Neural progenitor cell (in vitro differentiated cells): ENCODE data around the gene EPHA2. TPM values are rescaled to one million over a fixed set of nuclear protein-coding genes. Genes with fewer than 3 reads are reported as not detected.
A peak's percentile ranks its signal among the peaks of the same experiment; 100 is the strongest.

Source experiments
- DNase-seq: peaks from one replicate; pipeline ENCODE4 v3.0.0-alpha.2; 2016; ENCODE audit warnings: low spot score
- H2AFZ ChIP-seq: fragments of 200-600 bp; sonication (generic); replicated peaks from 2 replicates; pipeline ENCODE4 v1.6.1; 2016; ENCODE audit warnings: antibody characterized with exemption
- H3F3A ChIP-seq: fragments of 200-600 bp; sonication (generic); 2 replicates; pipeline ENCODE4 v1.6.1; 2016; ENCODE audit warnings: antibody characterized with exemption, low read depth
- H3K27ac ChIP-seq: fragments of 200-600 bp; sonication (generic); 2 replicates; pipeline ENCODE4 v1.5.1; 2016; ENCODE audit warnings: mild to moderate bottlenecking
- H3K27me3 ChIP-seq: fragments of 200-600 bp; sonication (generic); 2 replicates; pipeline ENCODE4 v1.6.1; 2016; ENCODE audit warnings: mild to moderate bottlenecking, moderate library complexity
- H3K36me3 ChIP-seq: fragments of 200-600 bp; sonication (generic); 2 replicates; pipeline ENCODE4 v1.5.1; 2016
- H3K4me1 ChIP-seq: fragments of 200-600 bp; sonication (generic); 2 replicates; pipeline ENCODE4 v1.6.1; 2016; ENCODE audit warnings: mixed run types
- H3K4me2 ChIP-seq: fragments of 200-600 bp; sonication (generic); 2 replicates; pipeline ENCODE4 v1.6.1; 2016
- H3K4me3 ChIP-seq: fragments of 200-600 bp; sonication (generic); 2 replicates; pipeline ENCODE4 v1.5.1; 2016
- H3K79me2 ChIP-seq: fragments of 200-600 bp; sonication (generic); 2 replicates; pipeline ENCODE4 v1.6.1; 2016; ENCODE audit warnings: low read depth
- H3K9ac ChIP-seq: fragments of 200-600 bp; sonication (generic); 2 replicates; pipeline ENCODE4 v1.6.1; 2016
- H3K9me3 ChIP-seq: fragments of 200-600 bp; sonication (generic); 2 replicates; pipeline ENCODE4 v1.5.1; 2016; ENCODE audit warnings: low read depth
- H4K20me1 ChIP-seq: fragments of 200-600 bp; sonication (generic); 2 replicates; pipeline ENCODE4 v1.6.1; 2016; ENCODE audit warnings: low read depth
- H3K27ac Mint-ChIP-seq: 3 replicates; pipeline ENCODE4 v1.8.0; 2021; ENCODE audit warnings: mixed read lengths
- H3K27me3 Mint-ChIP-seq: 2 replicates; pipeline ENCODE4 v1.8.0; 2022; ENCODE audit warnings: low read depth, mild to moderate bottlenecking, inconsistent platforms, moderate library complexity, mixed read lengths; ENCODE audit not compliant: insufficient read depth
- H3K36me3 Mint-ChIP-seq: 3 replicates; pipeline ENCODE4 v1.8.0; 2021; ENCODE audit warnings: mixed read lengths
- H3K4me1 Mint-ChIP-seq: 3 replicates; pipeline ENCODE4 v1.8.0; 2021; ENCODE audit warnings: mixed read lengths
- H3K4me3 Mint-ChIP-seq: 3 replicates; pipeline ENCODE4 v1.8.0; 2021; ENCODE audit warnings: mild to moderate bottlenecking, moderate library complexity, mixed read lengths
- H3K9me3 Mint-ChIP-seq: 3 replicates; pipeline ENCODE4 v1.8.0; 2020; ENCODE audit warnings: mixed read lengths
- EZH2 ChIP-seq: fragments of 200-600 bp; sonication (generic); IDR thresholded peaks from 2 replicates; pipeline ENCODE4 v1.6.1; 2017; ENCODE audit warnings: antibody characterized with exemption, mild to moderate bottlenecking, moderate library complexity
- EZH2phosphoT487 ChIP-seq: fragments of 200-600 bp; sonication (generic); IDR thresholded peaks from 2 replicates; pipeline ENCODE4 v1.6.1; 2017; ENCODE audit warnings: antibody characterized with exemption
- total RNA-seq: library from RNA; depleted of rRNA; stranded (reverse); fragments of >200 nt; gene quantifications from 2 replicates; pipeline ENCODE4 v1.2.3, GENCODE V29; 2015; ENCODE audit warnings: low replicate concordance
- TF ChIP-seq, protein P1 (sequence below): fragments of 200-600 bp; sonication (generic); IDR thresholded peaks from 2 replicates; pipeline ENCODE4 v1.5.1; 2017; ENCODE audit warnings: antibody characterized with exemption, mild to moderate bottlenecking

Gene EPHA2
- total RNA-seq, 1 donor from 2014 or later: 14.9 TPM

- H3K4me1 ChIP-seq: peaks cover 74% of the 10 kb centered on the region
- no peaks in the 10 kb centered on the region for H3K9me3 Mint-ChIP-seq
- H3K9me3 ChIP-seq: no peaks in the 10 kb centered on the region
- peak overlapping the region; percentile 26 for H3K4me3 ChIP-seq
- no peaks in the 10 kb centered on the region for H4K20me1 ChIP-seq
- peak overlapping the region; percentile 87 for H3K4me2 ChIP-seq
- no peaks in the 10 kb centered on the region for H3K27me3 ChIP-seq
- peak overlapping the region; percentile 54 for H3K4me3 Mint-ChIP-seq
- peak; percentile 97 for DNase-seq
- H3F3A ChIP-seq: peaks cover 28% of the 10 kb centered on the region
- H3K27me3 Mint-ChIP-seq: peaks cover 19% of the 10 kb centered on the region
- no peaks in the 10 kb centered on the region for H3K36me3 Mint-ChIP-seq
- no peak for TF ChIP-seq EZH2
- peak; percentile 66 for TF ChIP-seq EZH2phosphoT487
- H3K27ac Mint-ChIP-seq: peak overlapping the region; percentile 99
- H3K79me2 ChIP-seq: no peaks in the 10 kb centered on the region
- H3K36me3 ChIP-seq: no peaks in the 10 kb centered on the region
- H3K27ac ChIP-seq: peak overlapping the region; percentile 99
- H3K9ac ChIP-seq: no peak overlapping the region
- peaks cover 77% of the 10 kb centered on the region for H3K4me1 Mint-ChIP-seq
- no peak overlapping the region for H2AFZ ChIP-seq
Observed at GRCh38 chr1:16116002-16116401, 39.9 kb downstream of the EPHA2 start.

DNA sequence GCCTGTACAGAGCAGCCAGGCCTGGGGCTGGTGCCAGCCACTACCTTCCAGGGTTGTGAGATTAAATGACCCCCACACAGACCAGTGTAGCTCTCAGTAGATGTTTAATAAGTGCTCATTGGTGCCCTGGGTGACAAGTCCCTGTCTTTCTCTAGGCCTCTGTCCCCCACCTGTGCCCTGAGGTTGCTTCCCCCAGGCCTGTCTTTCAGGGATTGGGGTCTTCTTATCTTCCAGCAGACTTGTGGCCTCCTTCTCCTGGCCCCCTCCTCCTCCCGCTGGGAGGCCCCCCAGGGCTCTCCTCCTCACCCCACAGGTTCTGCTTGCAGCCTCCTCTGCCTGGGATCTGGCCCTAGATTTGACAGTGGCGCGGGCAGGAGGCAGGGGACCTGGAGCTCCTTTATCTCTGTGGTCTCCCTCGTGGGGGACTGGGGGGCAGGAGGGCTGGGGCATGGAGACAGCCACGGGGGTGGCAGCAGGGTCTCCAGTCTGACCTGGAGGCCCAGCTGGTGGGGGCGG is 40.3 kb downstream of the EPHA2 start:
- H4K20me1 ChIP-seq: no peaks in the 10 kb centered on the region
- Mint-ChIP-seq H3K27ac (peak overlapping the region; percentile 89), H3K4me3 (peak overlapping the region; percentile 30), H3K4me1 (peaks cover 74% of the 10 kb centered on the region), H3K27me3 (peaks cover 15% of the 10 kb centered on the region), H3K36me3 (no peaks in the 10 kb centered on the region), H3K9me3 (no peaks in the 10 kb centered on the region)
- peaks cover 74% of the 10 kb centered on the region for H3K4me1 ChIP-seq
- no peaks in the 10 kb centered on the region for H3K36me3 ChIP-seq
- H3F3A ChIP-seq: peaks cover 28% of the 10 kb centered on the region
- DNase-seq: no peak
- no peak for TF ChIP-seq EZH2
- TF ChIP-seq EZH2phosphoT487: no peak
- TF ChIP-seq, protein P1, sequence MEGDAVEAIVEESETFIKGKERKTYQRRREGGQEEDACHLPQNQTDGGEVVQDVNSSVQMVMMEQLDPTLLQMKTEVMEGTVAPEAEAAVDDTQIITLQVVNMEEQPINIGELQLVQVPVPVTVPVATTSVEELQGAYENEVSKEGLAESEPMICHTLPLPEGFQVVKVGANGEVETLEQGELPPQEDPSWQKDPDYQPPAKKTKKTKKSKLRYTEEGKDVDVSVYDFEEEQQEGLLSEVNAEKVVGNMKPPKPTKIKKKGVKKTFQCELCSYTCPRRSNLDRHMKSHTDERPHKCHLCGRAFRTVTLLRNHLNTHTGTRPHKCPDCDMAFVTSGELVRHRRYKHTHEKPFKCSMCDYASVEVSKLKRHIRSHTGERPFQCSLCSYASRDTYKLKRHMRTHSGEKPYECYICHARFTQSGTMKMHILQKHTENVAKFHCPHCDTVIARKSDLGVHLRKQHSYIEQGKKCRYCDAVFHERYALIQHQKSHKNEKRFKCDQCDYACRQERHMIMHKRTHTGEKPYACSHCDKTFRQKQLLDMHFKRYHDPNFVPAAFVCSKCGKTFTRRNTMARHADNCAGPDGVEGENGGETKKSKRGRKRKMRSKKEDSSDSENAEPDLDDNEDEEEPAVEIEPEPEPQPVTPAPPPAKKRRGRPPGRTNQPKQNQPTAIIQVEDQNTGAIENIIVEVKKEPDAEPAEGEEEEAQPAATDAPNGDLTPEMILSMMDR: no peak
- H3K4me3 ChIP-seq: peak overlapping the region; percentile 35
- H3K9ac ChIP-seq: peak overlapping the region; percentile 35
- no peak overlapping the region for H2AFZ ChIP-seq
- peak overlapping the region; percentile 87 for H3K4me2 ChIP-seq
- peak overlapping the region; percentile 99 for H3K27ac ChIP-seq
- no peaks in the 10 kb centered on the region for H3K27me3 ChIP-seq
- H3K79me2 ChIP-seq: no peaks in the 10 kb centered on the region
- H3K9me3 ChIP-seq: no peaks in the 10 kb centered on the region

DNA sequence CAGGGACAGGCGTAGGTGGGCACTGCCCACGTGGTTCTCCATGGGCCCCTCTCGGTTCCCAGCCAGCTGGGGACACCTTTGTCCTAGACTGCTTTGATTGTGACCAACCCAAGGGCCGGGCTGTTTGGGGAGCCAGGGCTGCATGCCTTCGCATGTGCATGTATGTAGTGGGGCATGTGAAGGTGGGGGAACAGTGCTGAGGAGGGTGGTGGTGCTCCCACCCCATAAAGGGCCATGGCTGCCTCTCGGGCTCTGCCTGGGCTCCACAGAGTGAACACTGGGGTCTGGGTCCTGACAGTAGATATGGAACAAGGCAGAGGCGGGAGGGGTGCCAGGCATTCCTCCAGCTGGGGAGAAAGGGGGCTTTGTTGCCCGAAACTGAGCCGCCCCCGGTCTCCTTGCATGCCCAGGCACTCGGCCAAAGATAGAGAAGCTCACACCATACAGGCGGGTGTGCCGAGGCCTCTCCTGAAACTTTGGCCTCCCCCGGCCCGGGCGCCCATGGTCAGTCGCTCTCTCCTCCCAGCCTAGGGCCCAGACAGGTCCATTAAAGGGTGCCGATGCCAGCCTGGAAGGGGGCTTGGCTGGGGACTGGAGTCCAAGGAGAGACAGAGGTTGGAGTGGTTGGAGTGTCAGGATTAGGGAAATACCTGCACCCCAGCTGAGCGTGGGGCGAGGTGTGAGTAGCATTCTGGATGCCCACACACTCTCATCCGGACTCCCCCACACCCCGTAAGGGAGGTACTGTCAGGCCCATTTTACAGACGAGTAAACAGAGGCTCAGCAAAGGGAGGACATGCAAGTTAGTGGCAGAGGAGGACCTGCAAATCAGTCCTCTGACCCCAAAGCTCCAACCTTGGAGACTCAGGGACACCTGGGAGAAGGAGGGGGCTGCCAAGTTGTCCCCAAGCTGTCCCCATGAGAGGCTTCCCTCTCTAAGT is 41.1 kb downstream of the EPHA2 start:
- H3K9me3 Mint-ChIP-seq: peaks cover 7% of the 10 kb centered on the region
- peak overlapping the region; percentile 87 for H3K4me2 ChIP-seq
- peak overlapping the region; percentile 99 for H3K27ac ChIP-seq
- H3K9me3 ChIP-seq: no peaks in the 10 kb centered on the region
- no peak overlapping the region for H2AFZ ChIP-seq
- H3K27ac Mint-ChIP-seq: peak overlapping the region; percentile 89
- no peaks in the 10 kb centered on the region for H3K27me3 ChIP-seq
- no peaks in the 10 kb centered on the region for H3K36me3 ChIP-seq
- peak overlapping the region; percentile 35 for H3K4me3 ChIP-seq
- TF ChIP-seq EZH2: no peak
- TF ChIP-seq EZH2phosphoT487: no peak
- TF ChIP-seq, protein P1: no peak
- no peak overlapping the region for H3K9ac ChIP-seq
- H3K27me3 Mint-ChIP-seq: peaks cover 15% of the 10 kb centered on the region
- peaks cover 81% of the 10 kb centered on the region for H3K4me1 Mint-ChIP-seq
- H3K36me3 Mint-ChIP-seq: no peaks in the 10 kb centered on the region
- H3K79me2 ChIP-seq: no peaks in the 10 kb centered on the region
- no peak for DNase-seq
- H3K4me3 Mint-ChIP-seq: peak overlapping the region; percentile 67
- peaks cover 67% of the 10 kb centered on the region for H3K4me1 ChIP-seq
- peaks cover 28% of the 10 kb centered on the region for H3F3A ChIP-seq
- H4K20me1 ChIP-seq: no peaks in the 10 kb centered on the region
